Fibroblast of skin of back (primary cell): Measurements from ENCODE around the gene AKT2.
"Not testable (repeated sequence)": the region's sequence is repeated elsewhere in the genome, so short reads cannot be mapped to it uniquely, and the experiment has no call there.

Experiments
- DNase-seq: peaks from one replicate; pipeline ENCODE4 v3.0.0-alpha.2; 2013

Gene AKT2

GRCh38 chr19:40234429-40235237 is 50.5 kb downstream of the AKT2 start:
- no peak for DNase-seq

- no peak for DNase-seq
Observed at GRCh38 chr19:40233811-40234389, 51.2 kb downstream of the AKT2 start.

- no peak for DNase-seq
Observed at GRCh38 chr19:40232949-40233810, 52.0 kb downstream of the AKT2 start.

GRCh38 chr19:40232479-40232878 is 52.7 kb downstream of the AKT2 start:
- DNase-seq = no peak

GRCh38 chr19:40231544-40232424 is 53.4 kb downstream of the AKT2 start:
- peak; percentile 30 for DNase-seq

- no peak for DNase-seq
Observed at GRCh38 chr19:40231057-40231456, 54.1 kb downstream of the AKT2 start.

GRCh38 chr19:40229926-40230417 is 55.2 kb downstream of the AKT2 start:
- no peak for DNase-seq

GRCh38 chr19:40229484-40229883 is 55.7 kb downstream of the AKT2 start:
- DNase-seq = peak; percentile 61

GRCh38 chr19:40228863-40229262 is 56.3 kb downstream of the AKT2 start:
- DNase-seq = no peak

GRCh38 chr19:40228346-40228745 is 56.8 kb downstream of the AKT2 start:
- DNase-seq = no peak

GRCh38 chr19:40225440-40226305 is 59.5 kb downstream of the AKT2 start:
- DNase-seq = peak; percentile 51

- no peak for DNase-seq
Observed at GRCh38 chr19:40224342-40225150, 60.6 kb downstream of the AKT2 start.

GRCh38 chr19:40223135-40223822 is 61.9 kb downstream of the AKT2 start:
- DNase-seq = no peak

- peak; percentile 91 for DNase-seq
Observed at GRCh38 chr19:40221858-40222619, 63.1 kb downstream of the AKT2 start.

GRCh38 chr19:40220674-40221073 is 64.5 kb downstream of the AKT2 start:
- no peak for DNase-seq

- DNase-seq = peak; percentile 73
Observed at GRCh38 chr19:40219721-40220276, 65.3 kb downstream of the AKT2 start.

- DNase-seq = not testable (repeated sequence)
Observed at GRCh38 chr19:40219029-40219428, 66.1 kb downstream of the AKT2 start.
